Body of pancreas (tissue), 4 donors: ENCODE measurements around the gene KLHL24.

Experiments
- POLR2A ChIP-seq, 3 donors: fragments of 450-650 bp; IDR thresholded peaks; one replicate each; pipeline ENCODE4 v1.6.1; 2016; ENCODE audit warnings: antibody characterized with exemption in 3 of 3, mild to moderate bottlenecking in 2 of 3
- TF ChIP-seq, protein P1 (sequence below), 7 experiments: fragments of 450-650 bp in 4 of 7; fragments of 200-600 bp in 3 of 7; sonication (generic) in 3 of 7; IDR thresholded peaks; one replicate each; pipeline ENCODE4 v1.5.1; 2016 to 2019; ENCODE audit warnings: antibody characterized with exemption in 7 of 7

DNA sequence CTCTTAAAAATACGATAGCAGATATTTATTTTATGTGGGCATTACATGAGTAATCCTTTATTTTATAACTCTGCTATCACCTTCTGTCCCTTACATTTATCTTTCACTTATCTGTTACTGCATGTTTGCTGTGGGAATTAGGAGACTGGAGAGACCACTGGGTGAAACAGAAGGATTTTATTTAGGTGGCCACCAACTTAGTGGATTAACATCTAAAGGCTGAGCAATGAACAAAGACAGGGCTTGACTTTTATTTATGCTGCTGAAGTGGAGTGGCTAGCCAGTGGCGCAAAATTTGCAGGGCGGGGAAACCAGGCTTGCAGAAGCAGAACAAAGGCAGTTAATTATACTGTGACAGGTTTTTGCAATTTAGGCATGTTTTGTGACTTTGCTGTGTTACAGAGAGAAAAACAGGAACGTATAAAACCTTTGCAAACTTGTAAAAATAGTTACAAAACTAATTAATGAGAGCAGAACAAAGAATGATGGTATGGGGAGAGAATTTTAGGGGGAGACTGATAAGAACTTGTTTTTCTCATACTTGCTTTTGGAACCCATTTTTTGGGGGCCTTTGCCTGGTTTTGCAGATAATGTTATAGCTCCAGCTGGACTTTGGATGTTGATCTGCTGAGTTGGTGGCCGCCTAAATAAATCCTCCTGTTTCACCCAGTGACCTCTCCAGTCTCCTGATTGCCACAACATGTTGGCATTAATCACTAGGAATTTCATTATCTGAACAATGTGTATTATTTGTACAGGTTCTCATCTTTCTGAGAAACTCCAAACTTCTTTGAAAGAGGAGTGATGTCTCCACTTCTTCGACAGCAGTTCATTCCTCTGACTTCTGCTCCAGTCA, 18.0 kb downstream of the KLHL24 start:
- TF ChIP-seq, protein P1, sequence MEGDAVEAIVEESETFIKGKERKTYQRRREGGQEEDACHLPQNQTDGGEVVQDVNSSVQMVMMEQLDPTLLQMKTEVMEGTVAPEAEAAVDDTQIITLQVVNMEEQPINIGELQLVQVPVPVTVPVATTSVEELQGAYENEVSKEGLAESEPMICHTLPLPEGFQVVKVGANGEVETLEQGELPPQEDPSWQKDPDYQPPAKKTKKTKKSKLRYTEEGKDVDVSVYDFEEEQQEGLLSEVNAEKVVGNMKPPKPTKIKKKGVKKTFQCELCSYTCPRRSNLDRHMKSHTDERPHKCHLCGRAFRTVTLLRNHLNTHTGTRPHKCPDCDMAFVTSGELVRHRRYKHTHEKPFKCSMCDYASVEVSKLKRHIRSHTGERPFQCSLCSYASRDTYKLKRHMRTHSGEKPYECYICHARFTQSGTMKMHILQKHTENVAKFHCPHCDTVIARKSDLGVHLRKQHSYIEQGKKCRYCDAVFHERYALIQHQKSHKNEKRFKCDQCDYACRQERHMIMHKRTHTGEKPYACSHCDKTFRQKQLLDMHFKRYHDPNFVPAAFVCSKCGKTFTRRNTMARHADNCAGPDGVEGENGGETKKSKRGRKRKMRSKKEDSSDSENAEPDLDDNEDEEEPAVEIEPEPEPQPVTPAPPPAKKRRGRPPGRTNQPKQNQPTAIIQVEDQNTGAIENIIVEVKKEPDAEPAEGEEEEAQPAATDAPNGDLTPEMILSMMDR (IDR thresholded peaks at IDR 0.05), result no peak
- TF ChIP-seq POLR2A (IDR thresholded peaks at IDR 0.05), result no peak
